Activated T-helper 17 cell treated with anti-CD3 and anti-CD28 coated beads, Interleukin-2, amount 50 U/mL, for 72 hours (primary cell): ENCODE data around the gene USP43. TPM values are rescaled to one million over a fixed set of nuclear protein-coding genes. Genes with fewer than 3 reads are reported as not detected.
A peak's percentile ranks its signal among the peaks of the same experiment; 100 is the strongest.

Source experiments
- ATAC-seq: fragments of 150-1000 bp; cut with Tn5 transposase; replicated peaks from 2 replicates; pipeline ENCODE4 v1.10.0; 2021; ENCODE audit warnings: mild to moderate bottlenecking, moderate library complexity
- H3K27ac Mint-ChIP-seq: one replicate; pipeline ENCODE4 v1.8.0; 2022; ENCODE audit warnings: mixed read lengths
- H3K27me3 Mint-ChIP-seq: one replicate; pipeline ENCODE4 v1.8.0; 2022; ENCODE audit warnings: mixed read lengths
- H3K36me3 Mint-ChIP-seq: one replicate; pipeline ENCODE4 v1.8.0; 2022; ENCODE audit warnings: low read depth, mild to moderate bottlenecking, mixed read lengths
- H3K4me1 Mint-ChIP-seq: one replicate; pipeline ENCODE4 v1.8.0; 2022; ENCODE audit warnings: mixed read lengths
- H3K4me3 Mint-ChIP-seq: one replicate; pipeline ENCODE4 v1.8.0; 2022; ENCODE audit warnings: mild to moderate bottlenecking, mixed read lengths
- H3K9me3 Mint-ChIP-seq: one replicate; pipeline ENCODE4 v1.8.0; 2022; ENCODE audit warnings: mixed read lengths
- total RNA-seq, 2 donors: library from RNA; stranded (reverse); gene quantifications; one replicate each; pipeline ENCODE4 v1.2.3, GENCODE V29; 2022

Gene USP43
- total RNA-seq, 2 donors from 2014 or later, result 0.87 to 1.2 TPM

- no peaks in the 10 kb centered on the region for H3K4me1 Mint-ChIP-seq
- H3K27me3 Mint-ChIP-seq, result peaks cover 3% of the 10 kb centered on the region
- H3K27ac Mint-ChIP-seq, result no peak overlapping the region
- H3K9me3 Mint-ChIP-seq, result no peaks in the 10 kb centered on the region
- H3K36me3 Mint-ChIP-seq, result no peaks in the 10 kb centered on the region
- no peak for ATAC-seq
- no peak overlapping the region for H3K4me3 Mint-ChIP-seq
These were observed 69.5 kb downstream of the USP43 start for GRCh38 chr17:9714801-9715200.

DNA sequence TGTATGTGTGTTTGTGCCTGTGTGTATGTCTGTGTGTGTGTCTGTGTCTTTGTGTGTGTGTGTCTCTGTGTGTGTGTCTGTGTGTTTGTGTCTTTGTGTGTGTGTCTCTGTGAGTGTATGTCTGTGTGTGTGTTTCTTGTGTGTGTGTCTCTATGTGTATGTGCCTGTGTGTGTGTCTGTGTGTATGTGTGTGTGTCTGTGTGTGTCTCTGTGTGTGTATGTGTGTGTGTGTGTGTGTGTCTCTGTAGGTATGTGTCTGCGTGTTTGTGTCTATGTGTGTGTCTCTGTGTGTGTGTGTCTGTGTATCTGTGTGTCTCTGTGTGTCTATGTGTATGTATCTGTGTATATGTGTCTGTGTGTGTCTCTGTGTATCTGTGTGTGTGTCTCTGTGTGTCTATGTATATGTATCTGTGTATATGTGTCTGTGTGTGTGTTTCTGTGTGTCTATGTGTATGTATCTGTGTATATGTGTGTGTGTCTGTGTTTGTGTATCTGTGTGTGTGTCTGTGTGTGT is 70.2 kb downstream of the USP43 start:
- Mint-ChIP-seq H3K36me3 (no peaks in the 10 kb centered on the region), H3K4me3 (no peak overlapping the region), H3K27me3 (peaks cover 3% of the 10 kb centered on the region)

GRCh38 chr17:9725575-9725974 is 80.3 kb downstream of the USP43 start:
- no peaks in the 10 kb centered on the region for H3K4me1 Mint-ChIP-seq

More for the DNA sequence above, 70.2 kb downstream of the USP43 start:
- H3K4me1 Mint-ChIP-seq, result no peaks in the 10 kb centered on the region
- H3K9me3 Mint-ChIP-seq, result no peaks in the 10 kb centered on the region
- no peak for ATAC-seq
- H3K27ac Mint-ChIP-seq, result no peak overlapping the region

GRCh38 chr17:9726291-9726690 is 81.0 kb downstream of the USP43 start:
- Mint-ChIP-seq H3K4me1 (no peaks in the 10 kb centered on the region), H3K36me3 (no peaks in the 10 kb centered on the region), H3K27ac (no peak overlapping the region), H3K27me3 (peaks cover 11% of the 10 kb centered on the region), H3K4me3 (no peak overlapping the region), H3K9me3 (no peaks in the 10 kb centered on the region)
- no peak for ATAC-seq

More at GRCh38 chr17:9725575-9725974, 80.3 kb downstream of the USP43 start:
- ATAC-seq, result no peak
- Mint-ChIP-seq H3K27me3 (peaks cover 7% of the 10 kb centered on the region), H3K27ac (no peak overlapping the region), H3K36me3 (no peaks in the 10 kb centered on the region), H3K4me3 (no peak overlapping the region), H3K9me3 (no peaks in the 10 kb centered on the region)

- Mint-ChIP-seq H3K36me3 (no peaks in the 10 kb centered on the region), H3K4me1 (no peaks in the 10 kb centered on the region), H3K4me3 (no peak overlapping the region), H3K27me3 (peaks cover 11% of the 10 kb centered on the region), H3K9me3 (no peaks in the 10 kb centered on the region), H3K27ac (no peak overlapping the region)
- no peak for ATAC-seq
These were observed 82.7 kb downstream of the USP43 start for GRCh38 chr17:9728005-9728404.

GRCh38 chr17:9728564-9728963 is 83.2 kb downstream of the USP43 start:
- H3K27me3 Mint-ChIP-seq, result peaks cover 11% of the 10 kb centered on the region
- H3K4me3 Mint-ChIP-seq, result no peak overlapping the region
- no peak overlapping the region for H3K27ac Mint-ChIP-seq
- H3K4me1 Mint-ChIP-seq, result no peaks in the 10 kb centered on the region
- ATAC-seq, result no peak
- no peaks in the 10 kb centered on the region for H3K36me3 Mint-ChIP-seq
- no peaks in the 10 kb centered on the region for H3K9me3 Mint-ChIP-seq

GRCh38 chr17:9729034-9729650 is 83.8 kb downstream of the USP43 start:
- Mint-ChIP-seq H3K4me3 (no peak overlapping the region), H3K27ac (no peak overlapping the region), H3K27me3 (peaks cover 11% of the 10 kb centered on the region), H3K4me1 (no peaks in the 10 kb centered on the region), H3K9me3 (no peaks in the 10 kb centered on the region), H3K36me3 (no peaks in the 10 kb centered on the region)
- no peak for ATAC-seq

- Mint-ChIP-seq H3K27me3 (peaks cover 7% of the 10 kb centered on the region), H3K36me3 (no peaks in the 10 kb centered on the region), H3K9me3 (no peaks in the 10 kb centered on the region), H3K27ac (no peak overlapping the region), H3K4me3 (no peak overlapping the region), H3K4me1 (no peaks in the 10 kb centered on the region)
- no peak for ATAC-seq
These were observed 84.6 kb downstream of the USP43 start for GRCh38 chr17:9729735-9730420.

GRCh38 chr17:9750524-9750923 is 105.2 kb downstream of the USP43 start:
- no peak overlapping the region for H3K4me3 Mint-ChIP-seq
- no peak overlapping the region for H3K27ac Mint-ChIP-seq
- H3K27me3 Mint-ChIP-seq, result peaks cover 36% of the 10 kb centered on the region
- no peaks in the 10 kb centered on the region for H3K4me1 Mint-ChIP-seq
- no peak for ATAC-seq
- H3K9me3 Mint-ChIP-seq, result no peaks in the 10 kb centered on the region
- H3K36me3 Mint-ChIP-seq, result no peaks in the 10 kb centered on the region

DNA sequence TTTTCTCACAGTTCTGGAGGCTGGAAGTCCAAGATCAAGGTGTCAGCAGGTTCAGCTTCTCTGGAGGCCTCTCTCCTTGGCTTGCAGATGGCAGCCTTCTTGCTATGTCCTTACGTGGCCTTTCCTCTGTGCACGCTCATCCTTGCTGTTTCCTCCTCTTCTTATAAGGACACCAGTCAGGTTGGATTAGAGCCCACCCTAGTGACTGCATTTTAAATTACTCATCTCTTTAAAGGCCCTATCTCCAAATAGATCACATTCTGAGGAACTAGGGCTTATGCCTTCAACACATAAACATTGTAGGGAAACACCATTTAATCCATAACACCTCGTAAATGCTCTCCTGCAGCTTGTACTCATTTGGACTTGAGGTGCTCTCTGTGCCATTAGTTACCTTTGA is 109.8 kb downstream of the USP43 start:
- H3K9me3 Mint-ChIP-seq, result no peaks in the 10 kb centered on the region
- H3K4me1 Mint-ChIP-seq, result no peaks in the 10 kb centered on the region
- H3K27me3 Mint-ChIP-seq, result peaks cover 45% of the 10 kb centered on the region
- H3K4me3 Mint-ChIP-seq, result no peak overlapping the region
- H3K27ac Mint-ChIP-seq, result no peak overlapping the region
- H3K36me3 Mint-ChIP-seq, result no peaks in the 10 kb centered on the region
- ATAC-seq, result no peak

GRCh38 chr17:9760266-9760665 is 114.9 kb downstream of the USP43 start:
- peak; percentile 66 for ATAC-seq
- Mint-ChIP-seq H3K9me3 (no peaks in the 10 kb centered on the region), H3K27me3 (peaks cover 36% of the 10 kb centered on the region), H3K4me3 (no peak overlapping the region), H3K27ac (no peak overlapping the region), H3K36me3 (no peaks in the 10 kb centered on the region), H3K4me1 (no peaks in the 10 kb centered on the region)

DNA sequence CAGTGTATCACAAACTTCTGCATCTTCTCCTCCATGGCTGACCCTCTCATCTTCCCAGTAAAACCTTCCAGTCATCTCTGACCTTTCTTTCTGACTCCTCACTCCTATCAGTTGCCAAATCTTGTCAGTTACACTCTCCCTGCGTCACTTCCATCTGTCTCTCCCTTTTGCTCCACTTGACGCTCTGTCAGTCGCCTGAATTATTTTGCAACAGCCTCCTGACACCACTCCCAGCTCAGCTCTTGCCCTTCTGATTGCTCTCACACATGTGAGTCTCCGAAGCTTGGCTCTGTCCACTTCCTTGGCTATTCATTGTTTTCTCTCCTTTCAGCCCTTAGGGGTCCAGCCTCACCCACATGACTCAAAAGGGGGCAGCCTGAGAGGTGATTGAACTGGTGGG is 118.3 kb downstream of the USP43 start:
- ATAC-seq, result peak; percentile 37
- Mint-ChIP-seq H3K4me1 (peaks cover 4% of the 10 kb centered on the region), H3K4me3 (no peak overlapping the region), H3K27ac (no peak overlapping the region), H3K36me3 (no peaks in the 10 kb centered on the region), H3K27me3 (peaks cover 27% of the 10 kb centered on the region), H3K9me3 (no peaks in the 10 kb centered on the region)

GRCh38 chr17:9765322-9765721 is 120.0 kb downstream of the USP43 start:
- H3K27ac Mint-ChIP-seq, result no peak overlapping the region
- H3K36me3 Mint-ChIP-seq, result no peaks in the 10 kb centered on the region
- H3K27me3 Mint-ChIP-seq, result peaks cover 25% of the 10 kb centered on the region
- no peak for ATAC-seq
- H3K9me3 Mint-ChIP-seq, result no peaks in the 10 kb centered on the region
- H3K4me3 Mint-ChIP-seq, result no peak overlapping the region
- peaks cover 4% of the 10 kb centered on the region for H3K4me1 Mint-ChIP-seq

- Mint-ChIP-seq H3K27ac (no peak overlapping the region), H3K36me3 (no peaks in the 10 kb centered on the region), H3K4me3 (no peak overlapping the region), H3K9me3 (no peaks in the 10 kb centered on the region), H3K27me3 (peaks cover 16% of the 10 kb centered on the region), H3K4me1 (peaks cover 4% of the 10 kb centered on the region)
- ATAC-seq, result no peak
These were observed 121.7 kb downstream of the USP43 start for GRCh38 chr17:9766970-9767369.

DNA sequence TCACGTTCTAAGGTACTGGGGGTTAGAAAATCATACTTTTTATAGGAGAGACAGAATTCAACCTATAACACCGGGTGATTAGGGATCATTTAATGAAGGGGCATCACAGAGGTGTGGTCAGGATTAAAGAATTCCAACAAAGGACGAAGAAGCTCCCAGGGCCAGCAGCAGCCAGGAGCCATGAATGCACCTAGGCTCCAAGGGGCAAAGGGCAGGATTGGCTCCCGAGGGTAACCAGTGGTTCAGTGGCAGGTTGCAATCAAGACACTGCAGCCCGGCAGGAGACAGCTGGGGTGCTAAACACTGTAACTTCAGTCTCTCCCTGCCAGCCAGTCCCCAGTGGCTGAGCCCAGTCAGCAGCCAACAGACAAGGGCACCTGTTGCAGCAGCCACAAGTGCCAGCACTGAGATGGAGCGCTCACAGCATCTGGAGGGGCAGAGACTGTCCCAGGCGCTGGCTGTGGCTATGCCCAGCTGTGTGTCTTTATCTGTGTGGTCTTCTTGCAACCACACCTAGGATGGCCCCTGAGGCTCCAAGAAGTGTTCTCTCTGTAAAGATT is 122.2 kb downstream of the USP43 start:
- H3K27me3 Mint-ChIP-seq, result peaks cover 16% of the 10 kb centered on the region
- ATAC-seq, result no peak

More for the DNA sequence above, 122.2 kb downstream of the USP43 start:
- Mint-ChIP-seq H3K36me3 (no peaks in the 10 kb centered on the region), H3K4me1 (peaks cover 4% of the 10 kb centered on the region), H3K9me3 (no peaks in the 10 kb centered on the region), H3K4me3 (no peak overlapping the region), H3K27ac (no peak overlapping the region)
